A549 (cell line): ENCODE results near the gene DNAJC5.

Experiments used
- CEBPB ChIP-seq, 2 experiments: fragments of >200 bp in 1 of 2; sonication (Bioruptor Twin) in 1 of 2; formaldehyde crosslinking in 1 of 2; IDR thresholded peaks; 2 replicates each; pipeline ENCODE4 v1.6.1; 2012 to 2016
- EP300 ChIP-seq, 2 experiments: fragments of >200 bp; sonication (Bioruptor Twin); formaldehyde crosslinking; IDR thresholded peaks; 2 replicates in 1 of 2; 3 replicates in 1 of 2; pipeline ENCODE4 v1.6.1; 2016 to 2017
- KDM5A ChIP-seq: fragments of 200-600 bp; sonication (generic); IDR thresholded peaks from 2 replicates; pipeline ENCODE4 v1.6.1; 2016; ENCODE audit warnings: antibody characterized with exemption, mild to moderate bottlenecking
- MAFK ChIP-seq: fragments of 450-650 bp; IDR thresholded peaks from 2 replicates; pipeline ENCODE4 v1.6.1; 2014; ENCODE audit not compliant: partially characterized antibody
- MAZ ChIP-seq: fragments of 150-350 bp; IDR thresholded peaks from 2 replicates; pipeline ENCODE4 v1.6.1; 2014; ENCODE audit warnings: antibody characterized with exemption, low read depth, low read length, borderline replicate concordance
- POLR2A ChIP-seq: IDR thresholded peaks from 2 replicates; pipeline ENCODE4 v1.6.1; 2012; ENCODE audit warnings: mild to moderate bottlenecking, low read length
- RAD21 ChIP-seq, 2 experiments: fragments of >200 bp in 1 of 2; sonication (Bioruptor Twin) in 1 of 2; formaldehyde crosslinking in 1 of 2; IDR thresholded peaks in 1 of 2; conservative IDR thresholded peaks in 1 of 2; 2 replicates in 1 of 2; 3 replicates in 1 of 2; pipeline ENCODE4 v1.6.1; 2012 to 2018; ENCODE audit warnings: inconsistent platforms in 1 of 2
- RCOR1 ChIP-seq: fragments of 150-350 bp; IDR thresholded peaks from 2 replicates; pipeline ENCODE4 v1.6.1; 2014; ENCODE audit warnings: antibody characterized with exemption, low read length, low read depth
- ZC3H11A ChIP-seq: fragments of 450-650 bp; IDR thresholded peaks from 2 replicates; pipeline ENCODE4 v1.6.1; 2014; ENCODE audit warnings: antibody characterized with exemption, mild to moderate bottlenecking
- TF ChIP-seq, protein P1 (sequence below): fragments of >200 bp; sonication (Bioruptor Twin); formaldehyde crosslinking; IDR thresholded peaks from 3 replicates; pipeline ENCODE4 v1.5.1; 2016
- TF ChIP-seq, protein P2 (sequence below): IDR thresholded peaks from 2 replicates; pipeline ENCODE4 v1.6.1; 2012
- TF ChIP-seq, protein P3 (sequence below): IDR thresholded peaks from 2 replicates; pipeline ENCODE4 v1.6.1; 2012; ENCODE audit warnings: low read depth, borderline replicate concordance

DNA sequence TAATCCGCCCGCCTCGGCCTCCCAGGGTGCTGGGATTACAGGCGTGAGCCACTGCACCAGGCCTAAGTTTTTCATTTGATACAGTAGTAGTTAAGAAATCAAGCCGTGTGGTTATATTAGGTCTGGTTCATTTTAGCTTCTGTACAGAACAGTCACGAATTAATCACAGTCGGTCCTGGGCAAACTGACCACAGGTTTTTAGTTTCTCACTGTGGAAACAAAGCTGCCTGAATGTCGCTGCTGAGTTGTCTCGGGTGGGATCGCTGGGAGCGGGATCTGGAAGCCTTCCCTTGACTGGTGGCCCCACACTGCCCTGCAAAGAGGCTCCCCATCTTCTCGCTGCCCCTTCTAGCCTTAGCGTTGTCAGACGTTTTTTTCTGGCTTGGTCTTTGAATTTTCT lies 42.7 kb downstream of the DNAJC5 start:
- TF ChIP-seq RAD21 (conservative IDR thresholded peaks at IDR 0.05 in 1 of 2, IDR thresholded peaks at IDR 0.05 in 1 of 2) (no peak), EP300 (IDR thresholded peaks at IDR 0.05) (no peak), POLR2A (no peak), MAFK (no peak), ZC3H11A (no peak), MAZ (no peak), CEBPB (IDR thresholded peaks at IDR 0.05) (no peak), KDM5A (no peak), RCOR1 (no peak)
- TF ChIP-seq, protein P1, sequence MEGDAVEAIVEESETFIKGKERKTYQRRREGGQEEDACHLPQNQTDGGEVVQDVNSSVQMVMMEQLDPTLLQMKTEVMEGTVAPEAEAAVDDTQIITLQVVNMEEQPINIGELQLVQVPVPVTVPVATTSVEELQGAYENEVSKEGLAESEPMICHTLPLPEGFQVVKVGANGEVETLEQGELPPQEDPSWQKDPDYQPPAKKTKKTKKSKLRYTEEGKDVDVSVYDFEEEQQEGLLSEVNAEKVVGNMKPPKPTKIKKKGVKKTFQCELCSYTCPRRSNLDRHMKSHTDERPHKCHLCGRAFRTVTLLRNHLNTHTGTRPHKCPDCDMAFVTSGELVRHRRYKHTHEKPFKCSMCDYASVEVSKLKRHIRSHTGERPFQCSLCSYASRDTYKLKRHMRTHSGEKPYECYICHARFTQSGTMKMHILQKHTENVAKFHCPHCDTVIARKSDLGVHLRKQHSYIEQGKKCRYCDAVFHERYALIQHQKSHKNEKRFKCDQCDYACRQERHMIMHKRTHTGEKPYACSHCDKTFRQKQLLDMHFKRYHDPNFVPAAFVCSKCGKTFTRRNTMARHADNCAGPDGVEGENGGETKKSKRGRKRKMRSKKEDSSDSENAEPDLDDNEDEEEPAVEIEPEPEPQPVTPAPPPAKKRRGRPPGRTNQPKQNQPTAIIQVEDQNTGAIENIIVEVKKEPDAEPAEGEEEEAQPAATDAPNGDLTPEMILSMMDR: no peak
- TF ChIP-seq, protein P2, sequence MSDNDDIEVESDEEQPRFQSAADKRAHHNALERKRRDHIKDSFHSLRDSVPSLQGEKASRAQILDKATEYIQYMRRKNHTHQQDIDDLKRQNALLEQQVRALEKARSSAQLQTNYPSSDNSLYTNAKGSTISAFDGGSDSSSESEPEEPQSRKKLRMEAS: no peak
- TF ChIP-seq, protein P3, sequence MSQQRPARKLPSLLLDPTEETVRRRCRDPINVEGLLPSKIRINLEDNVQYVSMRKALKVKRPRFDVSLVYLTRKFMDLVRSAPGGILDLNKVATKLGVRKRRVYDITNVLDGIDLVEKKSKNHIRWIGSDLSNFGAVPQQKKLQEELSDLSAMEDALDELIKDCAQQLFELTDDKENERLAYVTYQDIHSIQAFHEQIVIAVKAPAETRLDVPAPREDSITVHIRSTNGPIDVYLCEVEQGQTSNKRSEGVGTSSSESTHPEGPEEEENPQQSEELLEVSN: no peak
